NOMO-1 (cell line): Measurements from ENCODE around the gene CDKN2B-AS1.

Source experiments
- DNase-seq, 2 experiments: peaks; one replicate each; lab custom pipeline; 2025; ENCODE audit not compliant: unreplicated experiment in 2 of 2; lab: John Stamatoyannopoulos, UW

Gene CDKN2B-AS1

DNA sequence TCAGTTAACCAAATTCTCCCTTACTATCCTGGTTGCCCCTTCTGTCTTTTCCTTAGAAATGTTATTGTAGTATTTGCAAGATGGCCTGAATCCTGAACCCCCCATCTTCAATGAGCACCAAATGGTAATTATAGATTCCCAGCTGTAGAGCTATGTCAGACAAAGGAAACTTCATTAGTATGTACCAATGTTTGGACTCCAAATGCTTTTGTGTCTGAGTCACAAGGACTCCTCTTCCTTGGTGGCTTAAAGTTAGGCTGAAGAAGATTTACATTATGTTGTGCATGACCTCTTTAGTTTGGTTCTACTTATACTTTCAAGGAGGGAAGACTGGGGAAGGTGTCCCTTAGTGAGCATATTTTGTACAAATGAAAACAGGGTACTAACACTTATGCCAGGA is 120.4 kb downstream of the CDKN2B-AS1 start:
- no peak for DNase-seq

DNA sequence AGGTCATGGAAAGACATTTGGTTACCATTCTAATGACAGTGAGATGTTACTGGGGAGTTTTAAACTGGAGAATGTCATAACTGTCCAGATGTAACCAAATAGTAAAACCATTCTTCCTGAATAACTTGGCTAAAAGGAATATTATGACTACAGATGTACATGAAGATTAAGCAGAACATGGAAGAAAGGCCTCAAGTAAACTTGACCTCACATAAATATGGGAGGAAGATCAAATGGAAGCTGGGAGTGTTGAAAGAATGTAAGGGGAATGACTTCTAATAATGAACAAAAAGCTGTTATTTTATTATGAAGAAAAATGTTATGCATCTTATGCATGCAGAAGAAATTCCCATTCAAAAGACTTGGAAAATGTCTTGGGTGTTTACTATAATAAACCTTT is 122.2 kb downstream of the CDKN2B-AS1 start:
- no peak for DNase-seq

GRCh38 chr9:22117511-22118384 is 123.2 kb downstream of the CDKN2B-AS1 start:
- DNase-seq: no peak

- DNase-seq: no peak
These were observed 124.4 kb downstream of the CDKN2B-AS1 start for GRCh38 chr9:22118810-22119521.

GRCh38 chr9:22119522-22120158 is 125.0 kb downstream of the CDKN2B-AS1 start:
- DNase-seq: no peak

DNA sequence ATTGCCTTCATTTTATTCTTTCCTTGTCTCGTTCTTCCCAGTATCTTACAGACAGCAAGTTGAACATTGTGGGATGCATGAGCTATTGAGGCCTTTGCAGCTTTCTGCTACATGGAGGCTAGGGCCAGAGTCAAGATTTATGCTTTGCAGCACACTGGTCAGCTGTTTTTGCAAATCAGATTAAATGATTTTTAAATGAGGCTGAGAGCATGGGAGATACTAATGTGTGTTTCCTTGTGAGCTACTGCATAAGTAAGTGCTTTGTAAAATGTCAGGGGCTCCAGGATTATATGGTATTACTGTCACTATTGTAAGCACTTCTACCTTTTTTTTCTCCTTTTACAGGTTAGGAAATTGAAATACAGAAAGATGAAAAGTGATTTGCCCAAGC is 125.6 kb downstream of the CDKN2B-AS1 start:
- DNase-seq: no peak

- no peak for DNase-seq
These were observed 126.0 kb downstream of the CDKN2B-AS1 start for GRCh38 chr9:22120595-22120994.

- DNase-seq: no peak
These were observed 129.8 kb downstream of the CDKN2B-AS1 start for GRCh38 chr9:22124263-22125011.

GRCh38 chr9:22129133-22129532 is 134.5 kb downstream of the CDKN2B-AS1 start:
- no peak for DNase-seq

DNA sequence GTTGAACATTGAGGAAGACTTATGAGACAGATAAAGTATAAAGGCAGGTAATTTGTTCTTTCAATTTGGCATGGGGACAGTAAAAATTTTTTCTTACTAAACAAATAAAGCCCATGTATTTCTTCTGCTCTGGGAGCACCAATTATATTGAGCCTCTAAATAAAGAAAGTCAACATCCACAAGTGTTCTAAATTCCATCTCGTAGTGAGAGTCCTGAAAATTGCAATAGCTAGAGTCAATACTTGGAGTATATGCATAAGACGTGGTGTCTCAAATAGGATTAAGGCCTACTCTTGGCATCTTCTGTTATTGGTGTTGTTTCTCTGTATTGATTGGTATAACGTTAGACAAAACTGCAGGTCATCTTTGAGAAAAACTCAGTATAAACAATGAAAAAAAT is 135.0 kb downstream of the CDKN2B-AS1 start:
- DNase-seq: no peak

GRCh38 chr9:22131817-22132216 is 137.2 kb downstream of the CDKN2B-AS1 start:
- no peak for DNase-seq

- DNase-seq: no peak
These were observed 139.8 kb downstream of the CDKN2B-AS1 start for GRCh38 chr9:22134390-22134789.

DNA sequence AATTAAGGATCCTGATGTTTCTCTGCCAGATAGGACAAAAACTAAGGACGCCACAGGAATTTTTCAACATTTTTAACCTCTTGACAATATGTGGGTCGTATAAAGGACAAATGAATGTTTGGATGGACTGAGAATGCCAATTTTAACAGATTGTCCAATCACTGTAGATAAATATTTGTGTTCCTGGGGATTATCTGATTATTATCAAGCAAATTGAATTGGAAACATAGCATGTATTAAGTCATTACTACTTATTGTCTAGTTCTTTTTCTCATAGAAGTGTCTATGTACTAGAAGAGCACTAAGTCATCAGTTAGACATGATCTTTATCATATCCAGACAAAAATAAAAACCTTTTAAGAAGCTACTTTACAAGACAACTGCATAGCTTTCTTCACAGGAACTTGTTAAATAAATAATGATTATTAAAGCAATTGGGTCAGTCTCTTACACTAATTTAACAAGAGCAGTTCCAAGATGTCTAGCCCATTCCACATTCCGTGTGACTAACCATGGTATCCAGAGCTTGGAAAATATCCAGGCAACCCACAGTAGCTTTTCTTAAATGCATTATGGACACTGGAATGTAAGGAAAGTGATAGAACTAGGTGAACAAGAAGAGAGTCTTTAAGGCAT is 142.0 kb downstream of the CDKN2B-AS1 start:
- no peak for DNase-seq

GRCh38 chr9:22138956-22139660 is 144.5 kb downstream of the CDKN2B-AS1 start:
- no peak for DNase-seq

DNA sequence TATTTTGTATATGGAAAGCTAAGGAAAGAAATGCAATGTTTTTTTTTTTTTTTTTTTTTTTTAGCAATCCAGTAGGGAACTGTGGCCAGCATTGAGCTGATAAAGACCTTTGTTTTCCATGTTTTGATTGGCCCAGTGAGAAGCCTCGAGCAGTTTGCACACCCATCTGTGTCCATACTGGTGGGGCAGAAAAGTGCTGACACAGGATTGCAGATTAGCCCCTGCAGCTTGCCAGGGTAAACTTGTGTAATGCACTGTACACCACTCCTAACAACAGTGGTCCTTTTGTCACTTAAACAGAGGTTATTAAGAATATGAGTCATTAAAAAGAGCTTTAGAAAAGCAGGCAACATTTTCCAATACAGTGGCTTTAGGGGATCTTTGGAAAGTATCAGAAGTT is 147.3 kb downstream of the CDKN2B-AS1 start:
- no peak for DNase-seq

DNA sequence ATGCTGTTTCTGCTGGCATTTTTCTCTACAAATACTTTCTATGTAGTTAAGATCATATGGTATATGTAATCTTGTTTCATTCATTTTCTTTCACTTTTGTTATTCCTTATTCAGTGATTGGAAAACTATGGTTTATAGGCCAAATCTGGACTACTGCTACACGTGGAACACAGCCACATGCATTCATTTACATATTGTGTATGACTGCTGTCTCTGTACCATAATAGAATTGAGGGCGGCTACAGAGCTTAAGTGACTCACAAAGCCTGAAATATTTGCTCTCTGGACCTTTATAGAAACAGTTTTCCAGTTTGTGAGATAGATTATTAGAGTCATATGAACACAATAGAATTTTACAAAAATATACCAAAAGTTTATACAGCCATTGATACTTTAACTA is 148.1 kb downstream of the CDKN2B-AS1 start:
- no peak for DNase-seq

DNA sequence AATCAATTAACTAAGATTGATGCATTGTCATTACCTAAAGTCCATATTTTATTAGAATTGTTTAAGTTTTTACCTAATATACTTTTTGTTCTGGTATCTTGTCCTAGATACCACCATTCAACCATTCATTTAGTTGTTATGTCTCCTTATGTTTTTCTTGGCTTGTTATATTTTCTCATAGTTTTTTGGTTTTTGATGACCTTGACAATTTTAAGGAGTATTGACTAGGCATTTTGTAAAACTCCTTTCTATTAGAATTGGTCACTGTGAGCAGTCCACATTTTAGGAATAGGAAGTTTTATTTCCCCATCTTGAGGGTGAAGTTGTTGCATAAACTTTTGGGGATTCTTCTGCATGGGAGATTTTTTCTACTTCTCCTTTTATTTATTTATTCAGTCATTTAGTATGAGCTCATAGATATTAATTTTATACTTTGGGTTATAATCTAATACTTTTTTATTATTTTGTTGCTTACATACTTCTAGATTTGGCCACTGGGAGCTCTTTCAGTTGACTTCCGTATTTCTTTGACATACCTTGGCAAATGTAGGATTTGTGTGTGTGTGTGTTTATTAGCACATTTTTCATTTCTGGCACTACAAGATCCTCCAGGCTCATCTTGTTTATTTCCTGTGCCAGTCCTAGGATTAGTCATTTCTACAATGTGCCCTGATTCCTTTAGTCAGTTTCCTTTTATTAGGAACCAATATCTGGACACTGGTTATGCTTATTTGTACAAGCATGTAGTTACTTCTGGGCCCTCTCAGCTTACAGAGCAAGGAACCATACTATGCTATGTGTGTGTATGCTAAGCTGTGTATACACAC is 149.4 kb downstream of the CDKN2B-AS1 start:
- DNase-seq: no peak

GRCh38 chr9:22146604-22147003 is 152.0 kb downstream of the CDKN2B-AS1 start:
- no peak for DNase-seq
